ENCODE data around the gene TAS2R40.
"Not testable (repeated sequence)": the region's sequence is repeated elsewhere in the genome, so short reads cannot be mapped to it uniquely, and the experiment has no call there.

Gene TAS2R40

GRCh38 chr7:143252006-143252405, 30.2 kb downstream of the TAS2R40 start:
- DNase-seq, result no peak

DNA sequence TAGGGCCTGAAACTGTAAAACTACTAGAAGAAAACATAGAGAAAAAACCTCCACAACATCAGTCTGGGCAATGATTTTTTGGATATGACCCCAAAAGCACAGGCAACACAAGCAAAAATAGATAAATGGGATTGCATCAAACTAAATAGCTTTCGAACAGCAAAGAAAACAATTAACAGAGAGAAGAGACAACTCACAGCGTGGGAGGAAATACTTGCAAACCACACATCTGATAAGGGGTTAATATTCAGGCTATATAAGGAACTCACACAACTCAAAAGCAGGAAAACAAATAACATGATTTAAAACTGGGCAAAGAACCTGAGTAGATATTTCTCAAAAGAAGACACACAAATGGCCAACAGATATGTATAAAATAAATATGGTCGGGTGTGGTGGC, 33.7 kb downstream of the TAS2R40 start:
- DNase-seq, result no peak

GRCh38 chr7:143256325-143256724, 34.5 kb downstream of the TAS2R40 start:
- DNase-seq, result no peak

DNA sequence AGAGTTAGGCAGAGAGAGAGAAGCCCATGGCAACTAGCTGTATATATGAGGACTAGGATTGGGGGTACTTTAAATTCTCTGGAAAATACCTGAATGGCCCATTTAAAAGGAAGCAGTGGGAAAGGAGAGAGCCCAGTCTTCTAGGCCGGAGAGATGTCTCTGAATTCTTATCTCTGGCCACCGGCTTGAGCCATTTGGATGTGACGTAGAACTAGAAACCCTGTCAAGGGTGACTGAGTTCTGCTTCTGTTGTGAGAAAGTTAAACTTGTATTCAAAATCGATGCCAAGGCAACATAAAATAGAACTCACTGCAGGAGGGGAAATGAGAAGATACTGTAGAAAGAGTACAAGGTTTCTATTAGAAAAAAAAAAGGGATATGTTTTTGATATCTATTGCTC, 35.1 kb downstream of the TAS2R40 start:
- no peak for DNase-seq

GRCh38 chr7:143257501-143257900, 35.7 kb downstream of the TAS2R40 start:
- DNase-seq, result no peak

DNA sequence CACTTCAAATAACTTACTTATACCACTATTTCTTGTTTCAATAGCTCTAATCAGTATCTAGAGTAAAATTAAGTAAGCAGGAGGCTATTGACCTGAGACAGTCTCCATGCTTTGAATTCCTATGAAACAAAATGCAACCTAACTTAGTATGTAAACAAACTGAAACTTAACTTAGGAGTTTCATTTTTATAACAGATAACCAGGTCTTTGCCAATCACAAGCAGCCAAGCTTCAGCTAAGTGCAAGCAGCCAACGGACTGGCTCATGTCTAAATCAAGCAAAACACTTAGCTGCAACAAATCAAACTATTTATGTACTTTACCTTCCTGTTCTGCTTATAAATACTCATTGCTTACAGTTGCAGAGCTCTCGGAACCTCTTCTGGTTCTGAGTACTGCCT, 37.0 kb downstream of the TAS2R40 start:
- no peak for DNase-seq

GRCh38 chr7:143259765-143260164, 37.9 kb downstream of the TAS2R40 start:
- no peak for DNase-seq

DNA sequence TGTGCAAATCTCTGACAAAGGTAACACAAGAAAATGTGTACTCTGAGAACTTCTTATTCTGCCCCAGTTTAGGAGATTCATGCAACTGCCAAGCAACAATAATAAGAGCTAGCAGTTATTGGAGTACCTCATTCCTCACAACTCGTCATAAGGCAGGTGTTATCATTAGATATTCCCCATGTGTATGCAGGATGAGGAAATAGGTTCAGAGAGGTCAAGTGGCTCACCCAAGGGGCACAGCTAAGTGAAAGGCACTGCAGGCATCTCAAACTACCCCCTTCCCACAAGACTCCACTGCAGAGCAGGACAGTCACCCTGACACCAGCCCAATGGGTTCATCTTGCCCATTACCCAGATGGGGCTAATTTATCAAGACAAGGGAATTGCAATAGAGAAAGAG, 40.1 kb downstream of the TAS2R40 start:
- no peak for DNase-seq

- peak; percentile 67 for DNase-seq
Observed at GRCh38 chr7:143263266-143264195, 41.7 kb downstream of the TAS2R40 start, which contains the start of gene GSTK1. Gene GSTK1 (plus strand): TSS chr7:143263441. CDS start chr7:143263514, 73 bp downstream.

DNA sequence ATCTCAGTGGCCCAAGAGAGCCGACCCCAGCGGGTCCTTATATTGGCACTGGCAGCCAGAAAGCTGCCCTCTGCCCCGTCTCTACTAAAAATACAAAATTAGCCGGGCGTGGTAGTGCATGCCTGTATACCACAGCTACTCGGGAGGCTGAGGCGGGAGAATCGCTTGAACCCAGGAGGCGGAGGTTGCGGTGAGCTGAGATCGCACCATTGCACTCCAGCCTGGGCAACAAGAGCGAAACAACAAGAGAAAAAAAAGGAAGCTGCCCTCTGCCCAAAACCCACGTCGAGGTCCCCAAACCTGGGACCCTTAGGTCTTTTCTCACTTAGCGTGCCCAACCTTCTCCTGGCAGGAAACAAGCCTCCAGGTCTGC, 42.3 kb downstream of the TAS2R40 start:
- DNase-seq, result not testable (repeated sequence)

DNA sequence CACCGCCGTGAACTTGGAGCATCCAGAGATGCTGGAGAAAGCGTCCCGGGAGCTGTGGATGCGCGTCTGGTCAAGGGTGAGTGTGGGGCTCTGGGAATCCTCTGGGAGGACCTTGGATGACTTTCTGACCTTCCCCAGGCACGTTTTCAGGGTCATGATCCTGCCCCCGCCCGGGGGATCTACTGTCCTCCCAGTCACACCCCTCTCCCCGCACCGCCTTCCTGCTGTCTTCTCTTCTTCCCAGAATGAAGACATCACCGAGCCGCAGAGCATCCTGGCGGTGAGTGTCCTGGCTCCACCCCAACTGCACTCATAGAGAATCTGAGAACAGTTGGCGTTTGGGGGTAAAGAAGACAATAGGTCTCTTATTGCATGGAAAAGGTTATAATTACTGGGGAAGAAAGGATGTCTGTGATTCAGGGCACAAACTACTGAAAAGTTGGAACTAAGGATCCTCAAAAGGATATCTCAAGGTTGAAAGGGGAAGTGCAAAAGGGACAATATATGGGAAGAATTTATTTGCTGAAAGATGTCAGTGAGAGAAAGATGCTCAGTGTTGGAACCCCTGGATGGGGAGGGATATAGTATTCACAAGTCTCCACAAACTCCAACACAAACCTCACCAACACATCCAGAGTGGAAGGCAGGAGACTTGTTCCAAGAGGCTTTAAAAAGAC, 43.3 kb downstream of the TAS2R40 start:
- DNase-seq, result no peak

GRCh38 chr7:143269251-143269650, 47.4 kb downstream of the TAS2R40 start:
- DNase-seq, result no peak

DNA sequence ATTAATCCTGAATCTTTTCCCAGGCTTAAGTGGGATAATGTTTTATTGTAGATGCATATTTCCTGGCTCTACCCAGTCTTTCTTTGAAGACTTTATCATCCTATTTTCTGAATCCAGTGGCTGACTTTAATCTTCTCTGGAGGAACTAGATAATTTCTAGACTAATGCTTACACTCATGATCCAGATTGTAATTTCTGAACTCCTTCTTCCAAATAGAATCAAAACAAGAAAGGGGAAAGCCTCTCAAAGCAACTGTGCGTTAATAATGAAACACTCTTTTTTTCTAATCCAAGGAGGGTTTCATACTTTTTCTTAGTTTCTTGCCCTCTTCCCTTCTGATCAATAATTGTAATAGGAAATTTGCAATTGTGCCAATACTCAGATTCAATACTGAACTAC, 49.4 kb downstream of the TAS2R40 start:
- DNase-seq, result no peak
